Keratinocyte (primary cell): ENCODE results near the gene PAX9. TPM values are rescaled to one million over a fixed set of nuclear protein-coding genes. Genes with fewer than 3 reads are reported as not detected.
A peak's percentile ranks its signal among the peaks of the same experiment; 100 is the strongest.

Experiments
- DNase-seq: peaks from one replicate; pipeline ENCODE4 v3.0.0-alpha.2; 2011; ENCODE audit warnings: low read depth, missing footprints, low spot score
- FAIRE-seq: peaks from 2 replicates; lab custom pipeline; 2011; peaks lifted over from hg19 to GRCh38; lab: Jason Lieb, UNC
- H2AFZ ChIP-seq: 2 replicates; pipeline ENCODE4 v1.6.0; 2012; ENCODE audit warnings: low read length, control low read depth, inconsistent platforms; ENCODE audit not compliant: control insufficient read depth
- H3K27ac ChIP-seq: 2 replicates; pipeline ENCODE4 v1.5.1; 2011; ENCODE audit warnings: low read length; ENCODE audit not compliant: control insufficient read depth, insufficient read depth
- H3K27me3 ChIP-seq: 3 replicates; pipeline ENCODE4 v1.6.0; 2011; ENCODE audit warnings: low read length; ENCODE audit not compliant: control insufficient read depth, insufficient read depth; ENCODE audit errors: extremely low read depth
- H3K36me3 ChIP-seq, 2 experiments: 2 replicates in 1 of 2; 3 replicates in 1 of 2; pipeline ENCODE4 v1.5.1; 2011; ENCODE audit warnings: low read length in 2 of 2, mild to moderate bottlenecking in 1 of 2; ENCODE audit not compliant: control insufficient read depth in 2 of 2, insufficient read depth in 2 of 2; ENCODE audit errors: extremely low read depth in 1 of 2
- H3K4me1 ChIP-seq: 3 replicates; pipeline ENCODE4 v1.5.1; 2011; ENCODE audit warnings: low read length; ENCODE audit not compliant: control insufficient read depth, insufficient read depth; ENCODE audit errors: extremely low read depth
- H3K4me2 ChIP-seq: 3 replicates; pipeline ENCODE4 v1.6.0; 2011; ENCODE audit warnings: low read depth, low read length; ENCODE audit not compliant: control insufficient read depth, insufficient read depth; ENCODE audit errors: extremely low read depth
- H3K4me3 ChIP-seq, 3 experiments: fragments of 200-600 bp in 1 of 3; sonication (generic) in 1 of 3; 2 replicates in 2 of 3; 3 replicates in 1 of 3; pipeline ENCODE4 v1.5.1; 2011 to 2016; ENCODE audit warnings: low read length in 3 of 3, mild to moderate bottlenecking in 3 of 3, control low read depth in 2 of 3, inconsistent platforms in 1 of 3, low read depth in 1 of 3, mixed read lengths in 1 of 3, mixed run types in 1 of 3, moderate library complexity in 1 of 3; ENCODE audit not compliant: control insufficient read depth in 2 of 3, insufficient read depth in 2 of 3; ENCODE audit errors: extremely low read depth in 1 of 3
- H3K79me2 ChIP-seq: 2 replicates; pipeline ENCODE4 v1.6.0; 2012; ENCODE audit warnings: low read length; ENCODE audit not compliant: control insufficient read depth, insufficient read depth
- H3K9ac ChIP-seq: 3 replicates; pipeline ENCODE4 v1.6.0; 2011; ENCODE audit warnings: low read length; ENCODE audit not compliant: control insufficient read depth, insufficient read depth; ENCODE audit errors: extremely low read depth
- H3K9me1 ChIP-seq: 3 replicates; pipeline ENCODE4 v1.6.0; 2011; ENCODE audit warnings: low read length; ENCODE audit not compliant: control insufficient read depth, insufficient read depth; ENCODE audit errors: extremely low read depth
- H3K9me3 ChIP-seq: 2 replicates; pipeline ENCODE4 v1.5.1; 2012; ENCODE audit warnings: low read depth, low read length; ENCODE audit not compliant: control insufficient read depth
- H4K20me1 ChIP-seq: 3 replicates; pipeline ENCODE4 v1.6.0; 2011; ENCODE audit warnings: low read length; ENCODE audit not compliant: control insufficient read depth, insufficient read depth; ENCODE audit errors: extremely low read depth
- EZH2 ChIP-seq: IDR thresholded peaks from one replicate; pipeline ENCODE4 v1.6.1; 2012; ENCODE audit warnings: inconsistent platforms, mild to moderate bottlenecking, low read length, moderate library complexity
- dilution Hi-C: fragments of 300-500 bp; cut with MboI; formaldehyde crosslinking; loops from one replicate; pipeline ENCODE4 v1.7.0; 2020; ENCODE audit warnings: low sequenced_read_pairs; ENCODE audit not compliant: extremely low pct_ligation_motif_present
- polyA minus RNA-seq, 3 experiments: library from RNA; depleted of rRNA, polyadenylated mRNA; stranded (reverse); fragments of >200 nt; gene quantifications; 1 replicate in 1 of 3; 2 replicates in 1 of 3; 3 replicates in 1 of 3; pipeline ENCODE4 v1.2.3, GENCODE V29; 2011
- polyA plus RNA-seq, 5 experiments: library from polyadenylated mRNA; depleted of rRNA in 3 of 5; stranded (reverse) in 3 of 5; stranded (forward) in 1 of 5; unstranded in 1 of 5; fragments of >200 nt; gene quantifications; 1 replicate in 1 of 5; 2 replicates in 3 of 5; 3 replicates in 1 of 5; pipeline versions ENCODE4 v1.2.1 to v1.2.3, GENCODE V29; 2011 to 2012; ENCODE audit warnings: missing spikeins in 2 of 5, low read depth in 1 of 5, low replicate concordance in 1 of 5
- TF ChIP-seq, protein P1 (sequence below), 3 experiments: IDR thresholded peaks in 1 of 3; conservative IDR thresholded peaks in 1 of 3; optimal IDR thresholded peaks in 1 of 3; 2 replicates in 2 of 3; 3 replicates in 1 of 3; pipeline versions ENCODE3 to v1.5.1; 2011; ENCODE audit warnings: low read length in 3 of 3, mild to moderate bottlenecking in 3 of 3, moderate library complexity in 2 of 3, control low read depth in 1 of 3, inconsistent platforms in 1 of 3; ENCODE audit not compliant: insufficient read depth in 2 of 3; ENCODE audit errors: extremely low read depth in 1 of 3

PAX9 gene
- polyA plus RNA-seq (1.1 to 1.3 TPM (median 1.2 TPM) in 3 replicates), polyA minus RNA-seq (1.5 to 2.3 TPM (median 2.0 TPM) in 3 replicates)
- polyA plus RNA-seq (2011; ENCODE audit: low read depth) = 0.60 TPM
- polyA plus RNA-seq (2011; cell fraction: cytosol; rRNA removed) = 1.1 and 1.5 TPM in 2 replicates
- polyA plus RNA-seq (2011; cell fraction: nucleus; rRNA removed) = 2.1 and 2.4 TPM in 2 replicates
- polyA plus RNA-seq (2012; ENCODE audit: low replicate concordance) = 1.1 and 1.2 TPM in 2 replicates
- polyA minus RNA-seq (2011; cell fraction: cytosol; rRNA and poly(A)+ RNA removed) = 2.7 TPM
- 1.7 and 2.2 TPM in 2 replicates for polyA minus RNA-seq (2011; cell fraction: nucleus; rRNA and poly(A)+ RNA removed)

DNA sequence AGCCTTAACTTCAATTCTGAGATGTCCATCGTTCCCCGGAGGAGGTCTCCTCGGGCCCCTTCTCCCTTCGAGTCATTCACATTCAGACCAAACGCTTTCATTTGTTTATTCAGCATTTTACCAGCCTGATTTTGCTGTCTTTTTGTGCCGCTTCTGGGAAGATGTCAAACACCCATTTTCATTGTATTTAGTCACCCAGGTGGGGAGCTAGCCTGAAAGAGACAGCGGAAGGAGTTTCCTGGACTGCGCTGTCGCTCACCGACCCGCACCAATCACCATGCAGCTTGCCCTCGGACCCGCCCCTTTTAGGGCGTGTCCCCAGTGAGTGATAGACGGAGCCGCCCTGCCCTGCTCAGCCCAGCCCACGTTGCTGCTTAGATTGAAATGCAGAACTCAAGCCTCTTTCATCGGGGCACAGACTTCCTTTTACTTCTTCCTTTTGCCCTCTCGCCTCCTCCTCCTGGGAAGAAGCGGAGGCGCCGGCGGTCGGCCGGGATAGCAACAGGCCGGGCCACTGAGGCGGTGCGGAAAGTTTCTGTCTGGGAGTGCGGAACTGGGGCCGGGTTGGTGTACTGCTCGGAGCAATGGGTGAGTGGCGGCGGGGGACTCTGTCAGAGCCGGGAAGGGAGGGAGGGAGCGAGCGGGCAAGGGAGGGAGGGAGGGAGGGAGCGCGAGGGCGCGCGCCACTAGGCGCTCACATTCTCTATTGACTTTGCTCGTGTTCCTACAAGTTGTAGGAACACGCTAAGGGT, at the start of gene PAX9:
Gene PAX9, plus strand, starts transcription at position 355 of the 752 bp plus-strand sequence. Its CDS starts 230 bp downstream, at position 585.
- H3K79me2 ChIP-seq = no peaks in the 10 kb centered on the region
- H3K4me3 ChIP-seq = peak within 1 kb of the TSS; percentile 44 to 84 (median 63)
- peaks cover 79% of the 10 kb centered on the region for H3K27me3 ChIP-seq
- peak within 1 kb of the TSS; percentile 63 for H3K9ac ChIP-seq
- dilution Hi-C loops = no loop called here
- no peaks in the 10 kb centered on the region for H3K9me1 ChIP-seq
- no peaks in the 10 kb centered on the region for H4K20me1 ChIP-seq
- H3K27ac ChIP-seq = no peak within 1 kb of the TSS
- FAIRE-seq (peak; percentile 96), DNase-seq (peak; percentile 69)
- peak within 1 kb of the TSS; percentile 97 for H3K4me2 ChIP-seq
- TF ChIP-seq, protein P1, sequence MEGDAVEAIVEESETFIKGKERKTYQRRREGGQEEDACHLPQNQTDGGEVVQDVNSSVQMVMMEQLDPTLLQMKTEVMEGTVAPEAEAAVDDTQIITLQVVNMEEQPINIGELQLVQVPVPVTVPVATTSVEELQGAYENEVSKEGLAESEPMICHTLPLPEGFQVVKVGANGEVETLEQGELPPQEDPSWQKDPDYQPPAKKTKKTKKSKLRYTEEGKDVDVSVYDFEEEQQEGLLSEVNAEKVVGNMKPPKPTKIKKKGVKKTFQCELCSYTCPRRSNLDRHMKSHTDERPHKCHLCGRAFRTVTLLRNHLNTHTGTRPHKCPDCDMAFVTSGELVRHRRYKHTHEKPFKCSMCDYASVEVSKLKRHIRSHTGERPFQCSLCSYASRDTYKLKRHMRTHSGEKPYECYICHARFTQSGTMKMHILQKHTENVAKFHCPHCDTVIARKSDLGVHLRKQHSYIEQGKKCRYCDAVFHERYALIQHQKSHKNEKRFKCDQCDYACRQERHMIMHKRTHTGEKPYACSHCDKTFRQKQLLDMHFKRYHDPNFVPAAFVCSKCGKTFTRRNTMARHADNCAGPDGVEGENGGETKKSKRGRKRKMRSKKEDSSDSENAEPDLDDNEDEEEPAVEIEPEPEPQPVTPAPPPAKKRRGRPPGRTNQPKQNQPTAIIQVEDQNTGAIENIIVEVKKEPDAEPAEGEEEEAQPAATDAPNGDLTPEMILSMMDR (optimal IDR thresholded peaks at IDR 0.05 in 1 of 3, IDR thresholded peaks at IDR 0.05 in 1 of 3, conservative IDR thresholded peaks at IDR 0.05 in 1 of 3; ENCODE audit: extremely low read depth in 1 of 3, insufficient read depth in 2 of 3, low read length in 3 of 3) = no peak
- no peak for TF ChIP-seq EZH2
- peak within 1 kb of the TSS; percentile 95 for H2AFZ ChIP-seq
- peaks cover 15% of the 10 kb centered on the region for H3K4me1 ChIP-seq
- no peaks in the 10 kb centered on the region for H3K9me3 ChIP-seq
- H3K36me3 ChIP-seq = peaks cover 0 to 2% of the 10 kb centered on the region in 2 experiments

DNA sequence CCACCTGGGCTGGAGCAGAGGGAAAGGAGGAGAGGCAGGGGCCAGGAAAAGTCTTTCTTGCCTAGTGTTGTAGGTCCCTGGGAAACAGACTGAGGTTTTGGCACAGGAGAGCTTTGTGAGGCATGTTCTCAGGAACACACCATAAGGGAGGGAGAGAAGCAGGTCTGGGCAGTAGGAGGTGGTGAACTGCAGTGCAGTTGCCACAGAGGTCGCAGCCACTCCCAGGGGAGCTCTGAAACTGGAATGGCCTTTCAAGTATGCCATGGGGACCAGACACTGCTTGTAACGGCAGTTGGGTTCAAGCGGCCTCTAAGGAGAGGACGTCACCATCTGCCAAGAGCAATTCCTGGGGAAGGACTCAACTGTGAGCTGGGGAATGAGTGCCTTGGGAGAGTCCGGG, 43.8 kb upstream of the PAX9 start:
- Histone ChIP-seq H3K4me3 (no peak overlapping the region), H3K4me2 (no peak overlapping the region), H3K79me2 (no peaks in the 10 kb centered on the region), H4K20me1 (no peaks in the 10 kb centered on the region), H3K9me3 (no peaks in the 10 kb centered on the region), H3K27ac (no peak overlapping the region), H3K36me3 (no peaks in the 10 kb centered on the region), H2AFZ (no peak overlapping the region), H3K9ac (no peak overlapping the region), H3K9me1 (no peaks in the 10 kb centered on the region), H3K4me1 (no peaks in the 10 kb centered on the region), H3K27me3 (no peaks in the 10 kb centered on the region)
- TF ChIP-seq, protein P1 (optimal IDR thresholded peaks at IDR 0.05 in 1 of 3, IDR thresholded peaks at IDR 0.05 in 1 of 3, conservative IDR thresholded peaks at IDR 0.05 in 1 of 3; ENCODE audit: extremely low read depth in 1 of 3, insufficient read depth in 2 of 3, low read length in 3 of 3) = no peak
- TF ChIP-seq EZH2 = no peak
- FAIRE-seq = no peak
- dilution Hi-C loops = no loop called here
- no peak for DNase-seq
